GM18517 (cell line): Measurements from ENCODE around the gene JADE1.

Source experiments
- ATAC-seq: cut with Tn5 transposase; IDR thresholded peaks from one replicate; pipeline ENCODE4 v1.9.1; 2021; ENCODE audit warnings: mild to moderate bottlenecking, moderate library complexity; ENCODE audit not compliant: unreplicated experiment

JADE1 gene

DNA sequence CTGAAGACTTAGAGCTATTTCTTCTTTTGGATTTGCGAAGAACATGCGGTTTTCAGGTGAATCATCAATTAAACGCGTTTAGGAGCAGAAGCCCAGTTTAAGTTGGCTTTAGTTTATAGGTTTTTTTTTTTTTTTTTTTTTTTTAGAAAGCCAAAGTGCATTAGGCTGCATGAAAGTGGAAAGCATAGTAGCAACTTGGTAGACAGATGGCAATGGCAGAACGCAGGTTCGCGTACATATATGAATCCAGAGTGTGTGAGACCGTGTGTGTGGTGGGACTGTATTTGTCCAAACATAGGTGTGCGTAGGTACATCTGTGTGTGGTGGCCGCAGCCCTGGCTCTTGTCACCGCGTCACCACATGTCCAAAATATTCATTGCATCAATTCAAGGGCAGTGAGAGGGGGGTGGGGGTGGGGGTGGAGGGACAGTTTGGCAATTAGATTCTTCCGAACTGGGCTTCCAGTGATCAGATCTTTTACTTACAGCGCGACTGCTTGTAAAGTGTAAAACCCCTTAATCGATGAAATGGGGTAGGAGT is 901 bp downstream of the JADE1 start:
- ATAC-seq: no peak

DNA sequence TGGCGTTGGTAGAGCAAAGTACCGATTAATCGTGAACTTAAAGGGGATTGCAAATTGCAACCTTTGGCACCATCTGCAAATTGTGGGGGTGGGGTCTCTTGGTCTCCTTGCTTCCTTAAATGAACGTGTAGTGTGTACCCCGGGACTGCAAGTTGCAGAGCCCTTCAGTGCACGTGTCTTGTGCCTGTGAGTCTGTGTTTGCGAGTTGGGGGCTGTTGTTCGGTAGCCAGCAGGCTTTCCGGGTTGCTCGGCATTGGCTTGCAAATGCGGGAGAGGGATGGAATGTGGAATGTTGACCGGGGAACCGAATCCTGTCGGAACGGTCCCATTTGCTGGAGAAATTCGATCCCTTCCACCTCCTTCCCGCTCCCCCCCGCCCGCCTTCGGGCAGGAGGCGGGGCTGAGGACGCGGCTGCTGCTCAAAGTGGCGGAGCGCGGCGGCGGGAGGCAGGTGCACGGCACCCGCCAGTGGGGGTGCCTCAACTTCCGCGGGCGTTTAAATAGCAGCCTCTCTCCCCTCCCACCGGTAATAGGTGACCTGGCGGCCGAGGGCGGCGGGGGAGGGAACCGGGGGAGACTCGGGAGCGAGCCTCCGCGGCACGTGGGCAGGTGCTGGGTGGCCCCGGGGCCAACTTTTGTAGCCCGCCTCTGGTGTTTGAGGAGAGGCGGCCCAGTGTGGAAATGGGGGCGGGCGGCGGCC is 1.5 kb downstream of the JADE1 start:
- ATAC-seq: peak; percentile 40

DNA sequence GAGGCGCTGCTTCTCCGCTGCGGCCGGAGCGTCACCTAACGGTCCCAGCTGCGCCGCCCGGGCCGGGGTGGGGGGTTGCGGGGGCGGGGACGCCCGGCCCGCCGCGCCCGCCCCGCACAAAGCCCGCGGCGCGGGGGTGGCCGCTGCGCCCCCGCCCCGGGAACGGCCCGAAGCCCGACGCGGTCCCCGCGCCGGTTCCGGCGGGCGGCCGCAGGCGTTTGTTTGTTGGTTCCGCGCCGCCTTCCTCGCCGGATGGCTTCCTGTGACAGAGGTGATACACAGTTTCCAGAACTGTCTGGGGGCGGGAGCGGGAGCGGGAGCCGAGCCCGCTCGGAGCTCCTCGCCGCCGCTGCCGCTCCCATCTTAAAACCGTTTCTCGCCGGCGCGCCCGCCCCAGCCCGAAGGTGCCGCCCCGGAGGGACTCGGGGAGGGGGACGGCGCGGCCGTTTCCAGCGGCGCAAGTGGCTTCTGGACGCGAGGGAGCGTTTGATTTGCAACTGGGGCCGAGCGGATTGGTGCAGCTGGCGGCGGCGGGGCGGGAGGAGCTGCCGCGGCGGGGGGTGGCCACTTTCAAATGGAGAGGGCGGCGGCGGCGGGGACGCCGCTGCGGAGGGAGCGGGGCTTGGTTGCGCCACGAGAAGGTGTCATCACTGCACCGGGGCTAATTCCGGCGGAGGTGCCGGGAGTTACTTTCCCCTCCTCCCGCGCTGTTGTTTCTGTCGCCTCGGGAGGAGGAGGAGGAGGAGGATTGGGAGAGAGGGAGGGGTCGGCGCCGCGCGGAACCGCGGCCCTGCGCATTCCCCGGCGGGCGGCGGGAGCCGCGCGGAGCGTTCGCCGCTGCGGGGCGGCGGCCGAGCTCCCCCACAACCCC is 2.3 kb downstream of the JADE1 start:
- peak; percentile 42 for ATAC-seq

DNA sequence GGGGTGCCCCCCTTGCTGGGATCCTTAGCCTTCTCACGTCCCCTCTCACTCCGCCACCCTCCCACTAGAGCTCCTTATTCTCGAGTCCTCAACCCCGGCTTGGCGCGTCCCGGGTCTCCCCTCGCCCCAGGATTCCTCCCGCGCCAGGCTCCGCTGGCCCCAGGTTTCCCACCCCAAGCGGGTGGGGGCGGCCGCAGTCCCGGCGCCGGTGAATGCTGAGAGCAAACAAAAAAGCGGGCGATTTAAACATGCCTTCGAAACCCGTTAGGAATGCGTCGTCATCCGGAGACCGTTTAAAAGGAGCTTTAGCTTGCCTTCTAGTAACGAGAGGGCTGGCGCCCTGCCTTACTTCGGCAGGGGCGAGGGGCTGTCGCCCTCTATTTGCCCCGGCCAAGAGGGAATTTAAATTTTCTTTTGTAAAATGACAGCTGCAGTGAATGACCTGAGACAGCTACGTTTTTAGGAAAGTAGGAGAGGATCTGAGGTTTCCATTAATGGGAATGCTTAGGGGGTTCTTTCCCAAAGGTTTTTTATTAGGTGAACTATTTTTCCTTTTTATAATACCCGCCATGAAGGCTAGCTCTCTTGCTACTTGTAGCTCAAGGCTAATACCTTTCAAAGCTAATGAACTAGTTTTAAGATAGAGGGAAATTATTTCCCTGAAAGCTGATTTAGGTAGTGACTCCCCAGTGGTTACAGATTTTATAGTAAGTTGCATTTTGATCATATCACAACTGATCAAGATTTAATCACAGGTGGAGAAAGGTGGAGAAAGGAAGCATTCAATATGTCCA is 3.1 kb downstream of the JADE1 start:
- peak; percentile 2 for ATAC-seq

DNA sequence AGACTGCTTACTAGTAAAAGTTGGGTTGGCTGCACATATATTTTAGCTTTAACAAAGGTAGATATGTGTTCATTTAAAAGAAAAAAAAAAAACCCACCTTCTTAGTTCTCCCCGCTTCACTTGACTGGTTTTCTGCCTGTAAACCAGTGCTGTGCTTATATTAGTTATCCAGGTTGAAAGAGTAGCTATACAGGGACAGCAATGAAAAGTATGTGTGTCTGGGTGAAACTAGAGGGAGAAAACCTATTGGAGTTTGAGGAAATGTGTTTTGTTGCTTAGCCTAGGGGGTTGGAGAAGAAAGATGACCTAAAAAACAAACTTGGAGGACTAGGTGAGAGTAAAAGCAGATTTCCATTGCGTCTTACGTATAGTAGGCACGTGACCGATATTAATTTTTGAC is 4.5 kb downstream of the JADE1 start:
- no peak for ATAC-seq

DNA sequence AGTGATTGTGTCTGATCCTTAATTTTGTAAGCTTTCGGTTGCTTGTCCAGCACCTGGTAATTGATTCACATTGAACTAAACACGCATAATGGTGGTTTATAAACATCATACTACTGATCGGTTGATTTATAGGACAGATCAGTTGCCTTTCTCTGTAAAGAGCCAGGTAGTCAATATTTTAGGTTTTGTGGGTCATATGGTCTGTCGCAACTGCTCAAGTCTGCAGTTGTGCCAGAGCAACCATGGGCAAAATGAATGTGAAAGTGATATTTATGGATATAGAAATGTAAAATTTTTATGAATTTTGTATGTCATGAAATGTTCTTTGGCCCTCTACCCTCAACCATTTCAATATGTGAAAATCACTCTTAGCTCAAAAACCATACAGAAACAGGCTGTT is 8.9 kb downstream of the JADE1 start:
- no peak for ATAC-seq

DNA sequence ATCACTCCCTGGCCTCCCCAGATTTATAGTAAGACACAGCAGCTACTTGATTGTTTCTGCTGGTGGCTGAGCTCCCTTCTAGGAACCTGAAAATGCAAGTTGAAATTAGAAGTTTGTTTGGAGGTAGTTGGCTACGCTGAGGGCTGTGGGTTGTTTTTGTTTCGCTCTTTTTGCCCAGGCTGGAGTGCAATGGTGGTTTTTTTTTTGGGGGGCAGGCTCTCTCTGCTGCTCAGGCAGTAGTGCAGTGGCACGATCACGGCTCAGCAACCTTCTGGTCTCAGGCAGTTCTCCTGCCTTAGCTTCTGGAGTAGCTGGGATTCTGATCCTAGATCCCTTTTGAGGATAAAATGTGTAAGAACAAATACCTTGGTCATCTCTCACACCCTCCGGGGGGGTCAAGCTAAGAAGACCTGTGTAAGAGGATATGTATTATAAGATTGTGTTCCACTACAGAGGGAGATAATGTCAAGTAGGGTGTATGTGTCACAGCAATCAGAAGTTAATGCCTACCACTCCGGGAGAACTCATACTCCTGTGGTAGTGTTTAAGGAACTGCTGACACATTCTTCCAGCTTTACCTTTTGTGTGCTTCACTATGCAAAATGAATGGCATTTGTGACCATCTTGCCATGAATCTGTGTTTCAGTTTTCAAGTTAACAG is 9.7 kb downstream of the JADE1 start:
- ATAC-seq: no peak

DNA sequence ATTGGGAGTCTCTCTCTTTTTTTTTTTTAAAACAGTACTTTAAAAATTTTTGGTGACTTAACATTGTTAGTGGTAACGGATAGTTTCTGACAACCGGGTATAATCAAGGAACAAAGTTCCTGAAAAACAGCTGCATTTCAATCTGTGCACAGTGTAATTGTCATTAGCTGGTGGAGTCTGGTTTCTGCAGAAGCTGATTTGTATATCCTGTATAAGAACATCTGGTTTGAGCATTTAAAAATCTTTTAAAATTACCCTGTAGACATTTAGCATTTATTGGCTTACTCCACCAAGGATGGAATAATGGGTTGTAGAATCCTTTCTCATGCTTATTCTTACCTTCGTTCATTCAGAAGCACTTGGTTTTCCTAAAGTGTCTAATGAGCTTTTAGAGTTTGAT is 11.2 kb downstream of the JADE1 start:
- ATAC-seq: no peak

DNA sequence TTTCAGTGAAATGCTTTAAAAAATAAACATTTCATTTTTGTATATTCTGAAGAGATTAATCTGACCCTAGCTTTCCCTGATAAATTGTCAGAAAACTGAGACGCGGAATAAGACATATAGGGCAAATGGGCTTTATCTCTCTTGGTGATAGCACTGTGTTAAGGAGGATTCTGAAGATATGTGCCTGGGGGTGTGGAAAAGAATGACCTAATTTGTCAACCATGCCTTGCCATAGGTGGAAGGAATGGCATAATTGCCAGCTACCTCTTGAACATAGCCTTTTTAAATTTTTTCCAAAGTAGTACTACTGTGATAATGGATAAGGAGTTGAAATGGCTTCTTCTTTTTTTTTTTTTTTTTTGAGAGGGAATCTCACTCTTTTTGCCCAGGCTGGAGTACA is 11.7 kb downstream of the JADE1 start:
- no peak for ATAC-seq

DNA sequence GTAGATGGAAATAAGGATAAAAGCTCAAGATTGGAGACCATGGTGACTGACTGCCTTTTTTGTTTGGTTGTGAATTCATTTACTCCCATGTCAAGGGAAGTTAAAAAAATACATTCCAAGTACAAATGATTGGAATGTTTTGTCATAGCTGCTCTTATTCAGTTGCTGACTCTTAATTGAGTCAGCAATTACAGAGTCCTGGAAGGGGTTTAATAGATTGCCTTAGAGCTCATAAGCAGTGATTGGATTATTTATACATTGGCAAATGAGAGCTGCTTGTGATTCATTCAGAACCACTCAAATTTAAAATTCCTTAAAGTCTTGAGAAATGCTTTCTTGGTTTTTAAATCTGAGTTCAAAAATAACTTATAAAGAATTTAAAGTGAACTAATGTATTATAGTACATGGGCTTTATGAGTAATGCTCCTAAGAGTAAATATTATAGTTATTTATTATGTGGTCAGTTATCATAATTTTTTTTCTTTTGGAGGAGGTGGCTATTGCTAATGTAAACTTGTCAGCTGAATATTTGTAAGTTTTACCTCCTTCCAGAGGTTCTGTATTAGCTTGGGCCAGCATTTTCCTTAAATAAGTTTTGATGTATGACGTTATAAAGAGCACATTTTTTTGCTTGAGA is 13.6 kb downstream of the JADE1 start:
- ATAC-seq: no peak

DNA sequence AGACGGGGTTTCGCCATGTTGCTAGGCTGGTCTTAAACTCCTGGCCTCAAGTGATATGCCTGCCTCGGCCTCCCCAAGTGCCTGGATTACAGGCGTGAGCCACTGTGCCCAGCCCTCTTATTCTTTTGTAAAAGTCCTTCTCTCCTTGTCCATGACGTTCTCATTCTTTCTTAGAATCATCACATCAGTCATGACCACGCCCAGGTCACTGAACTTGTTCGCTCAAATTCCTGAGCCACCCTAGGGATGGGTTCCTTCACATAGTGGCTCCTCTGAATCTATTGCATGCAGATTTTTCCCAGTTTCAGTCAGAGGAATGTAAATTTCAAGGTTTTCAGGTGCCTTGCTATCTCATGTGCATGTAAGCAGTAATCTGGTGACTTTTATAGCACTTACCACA is 15.7 kb downstream of the JADE1 start:
- ATAC-seq: no peak

DNA sequence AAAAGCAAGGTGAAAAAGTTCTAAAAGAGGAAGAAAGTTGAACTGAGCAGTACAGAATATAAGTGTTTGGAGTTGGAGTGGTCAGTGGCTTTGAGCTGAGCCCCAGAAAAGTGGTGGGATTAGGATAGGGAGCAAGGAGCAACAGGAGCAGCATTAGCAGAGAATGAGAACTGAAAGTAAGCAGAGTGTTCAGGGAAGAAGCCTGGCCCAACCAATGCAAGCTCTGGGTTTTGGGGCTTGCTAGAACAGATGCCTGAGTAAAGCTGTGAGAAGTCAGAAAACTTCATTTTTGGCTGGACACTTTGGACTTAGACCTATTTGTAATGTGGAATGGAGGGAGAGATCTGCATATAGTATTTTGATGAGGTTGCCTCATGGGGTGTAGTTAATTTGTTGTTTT is 17.8 kb downstream of the JADE1 start:
- ATAC-seq: no peak

DNA sequence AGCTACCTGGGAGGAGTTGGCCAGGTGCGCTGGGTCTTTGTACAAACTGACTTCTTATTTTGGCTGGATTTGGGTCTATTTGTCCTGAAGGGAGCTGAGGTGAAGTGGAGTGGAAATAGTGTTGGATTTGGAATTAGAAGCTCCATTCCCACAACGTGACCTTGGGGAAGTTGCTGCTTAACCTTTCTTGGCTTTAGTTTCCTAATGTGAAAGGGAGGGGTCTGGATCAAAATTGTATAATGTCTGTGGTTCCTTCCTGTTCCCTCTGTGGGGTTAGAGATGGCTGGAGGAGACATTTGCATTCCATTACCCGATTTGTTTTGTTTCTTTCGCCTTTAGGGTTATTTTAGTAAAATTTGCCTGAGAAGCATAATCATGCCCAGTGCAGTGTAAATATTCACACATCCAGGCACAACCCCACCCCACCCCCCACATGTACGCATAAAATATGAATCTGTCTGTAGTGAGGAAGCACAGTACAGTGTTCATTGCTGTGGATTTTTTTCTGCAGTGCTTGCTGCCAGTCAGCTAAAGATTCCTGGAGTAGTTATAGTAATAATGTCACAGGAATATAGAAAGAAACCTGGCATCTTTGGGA is 21.5 kb downstream of the JADE1 start:
- ATAC-seq: no peak

DNA sequence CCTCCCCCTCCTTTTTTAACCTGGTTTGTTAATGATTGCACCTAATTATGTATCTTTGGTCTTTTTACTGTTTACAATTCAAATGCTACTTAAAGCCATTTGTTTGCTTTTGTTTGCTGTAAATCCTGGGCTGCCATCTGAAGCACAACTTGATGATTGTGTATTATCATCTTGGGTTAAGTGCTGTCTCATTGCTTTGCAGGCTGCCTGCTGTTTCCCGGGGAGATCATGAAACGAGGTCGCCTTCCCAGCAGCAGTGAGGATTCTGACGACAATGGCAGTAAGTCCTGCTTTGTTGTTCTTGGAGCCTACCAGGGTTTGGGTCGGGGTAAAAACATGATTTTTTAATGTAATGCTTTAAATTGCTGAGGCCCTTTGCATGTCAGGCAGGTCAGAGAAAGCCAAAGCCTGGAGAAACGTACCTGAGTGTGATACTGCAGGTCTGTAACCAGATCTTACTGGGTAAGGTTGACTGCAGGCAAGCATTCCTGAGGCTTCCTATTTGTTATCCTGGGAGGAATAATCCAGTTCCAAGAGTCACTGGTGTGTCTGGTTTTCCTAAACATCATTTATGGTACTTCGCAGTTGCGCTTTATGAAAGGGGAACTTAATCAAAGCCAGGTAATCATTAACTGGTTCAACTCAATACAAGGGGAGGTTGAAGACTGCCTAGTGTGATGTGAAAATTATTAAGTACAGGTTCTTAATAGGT is 22.2 kb downstream of the JADE1 start:
- peak; percentile 47 for ATAC-seq

DNA sequence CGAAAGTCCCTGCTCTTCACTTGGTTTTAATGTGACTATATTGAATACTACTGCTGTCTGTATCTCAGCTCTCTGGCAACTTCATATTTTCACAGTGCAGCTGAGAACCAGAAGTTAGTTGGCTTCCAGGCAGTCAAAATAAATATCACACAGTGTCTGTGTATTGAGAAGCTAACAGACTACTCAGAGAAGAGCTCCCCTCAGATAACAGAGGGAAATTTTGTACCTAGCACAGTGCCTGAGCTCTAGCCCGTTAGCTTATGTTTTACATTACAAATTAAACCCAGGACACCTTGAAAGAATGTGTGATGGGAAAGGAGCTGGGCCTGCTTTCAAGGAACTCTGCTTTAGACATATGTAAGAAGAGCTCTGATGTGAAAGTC is 22.7 kb downstream of the JADE1 start:
- ATAC-seq: peak; percentile 12

DNA sequence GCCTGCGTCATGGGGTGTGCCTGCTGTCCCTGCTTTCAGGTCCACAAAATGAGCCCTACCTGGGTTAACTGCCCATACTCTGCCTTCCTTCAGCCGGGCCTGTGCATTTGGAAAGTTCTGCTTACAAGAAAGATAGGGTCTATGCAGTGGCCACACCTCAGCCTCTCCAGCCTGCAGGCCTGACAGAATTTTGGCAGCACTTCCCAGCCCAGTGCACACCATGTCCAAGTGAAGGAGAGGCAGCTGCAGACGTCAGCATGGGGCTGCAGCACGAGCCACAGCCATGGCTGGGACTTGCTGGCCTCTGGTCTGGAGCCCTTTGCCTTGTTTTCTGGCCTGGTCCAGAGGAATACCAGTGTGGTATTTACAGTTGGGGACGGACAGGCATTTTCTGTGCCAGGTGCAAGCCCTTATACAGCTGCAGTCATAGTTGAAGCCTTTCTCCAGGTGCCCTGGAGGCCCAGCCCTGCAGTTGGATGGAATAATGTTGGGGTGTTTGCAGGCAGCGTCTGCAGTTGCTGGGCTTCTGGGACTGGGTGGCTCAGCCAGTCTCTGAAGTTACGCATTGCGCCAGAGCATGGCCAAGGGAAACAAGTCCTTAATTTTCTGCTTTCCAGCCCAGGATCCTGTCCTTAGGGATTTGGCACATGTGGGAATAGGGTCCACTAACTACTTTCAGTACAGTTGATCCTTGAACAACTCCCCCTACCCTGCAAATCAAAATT is 26.2 kb downstream of the JADE1 start:
- no peak for ATAC-seq

DNA sequence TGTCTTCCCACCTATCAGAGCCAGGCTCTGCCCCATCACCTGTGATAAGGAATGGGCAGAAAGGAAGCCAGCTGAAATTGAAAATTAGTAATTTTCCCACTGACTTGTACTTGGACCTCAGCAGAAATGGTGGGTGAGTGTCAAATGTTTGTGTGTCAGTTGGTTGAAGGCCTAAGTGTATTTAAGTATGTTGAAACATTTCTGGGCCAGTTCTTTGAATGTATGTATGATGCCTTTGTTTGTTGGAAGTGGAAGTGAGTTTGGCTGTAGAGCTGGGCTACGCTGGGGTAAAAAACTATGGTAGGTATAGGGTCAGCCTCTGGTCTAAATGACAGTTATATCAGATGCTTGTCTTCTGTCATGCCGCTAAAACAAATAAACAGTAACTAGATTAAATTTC is 27.7 kb downstream of the JADE1 start:
- no peak for ATAC-seq

DNA sequence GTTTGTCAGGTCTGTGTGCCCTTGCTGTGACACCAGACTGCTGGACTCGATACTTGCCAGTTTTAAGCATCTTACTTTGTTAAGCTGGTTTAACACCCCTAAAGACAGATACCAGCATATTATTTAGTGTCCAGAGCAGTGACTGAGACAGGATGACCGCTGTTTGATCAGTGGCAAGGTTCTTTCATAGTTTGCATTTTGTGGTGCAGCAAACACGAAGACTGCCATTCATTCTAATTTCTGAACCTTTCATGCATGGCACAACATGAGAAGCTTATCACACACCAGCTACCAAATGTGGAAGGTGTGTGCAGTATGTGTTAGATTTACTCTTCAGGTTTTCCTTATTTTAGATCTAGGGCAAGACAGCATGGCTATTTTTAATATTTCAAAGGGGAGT is 28.2 kb downstream of the JADE1 start:
- ATAC-seq: no peak
